Mesodermal cell (in vitro differentiated cells): ENCODE measurements around the gene RFK.

ENCODE experiments used
- H3K27ac ChIP-seq: 2 replicates; pipeline ENCODE4 v1.7.0; 2013; ENCODE audit warnings: mild to moderate bottlenecking, low read depth, low read length, moderate library complexity; ENCODE audit not compliant: severe bottlenecking
- H3K36me3 ChIP-seq: 2 replicates; pipeline ENCODE4 v1.7.1; 2013; ENCODE audit warnings: mild to moderate bottlenecking, low read length, moderate library complexity; ENCODE audit not compliant: control insufficient read depth, insufficient read depth
- H3K4me1 ChIP-seq: one replicate; pipeline ENCODE4 v1.7.1; 2013; ENCODE audit warnings: mild to moderate bottlenecking, low read length; ENCODE audit not compliant: insufficient read depth, control insufficient read depth, poor library complexity, severe bottlenecking
- H3K4me3 ChIP-seq: 2 replicates; pipeline ENCODE4 v1.7.0; 2013; ENCODE audit warnings: low read length, control low read depth, mild to moderate bottlenecking; ENCODE audit not compliant: insufficient read depth, poor library complexity, severe bottlenecking; ENCODE audit errors: extremely low read depth
- H3K9me3 ChIP-seq: 2 replicates; pipeline ENCODE4 v1.7.1; 2013; ENCODE audit warnings: mild to moderate bottlenecking, low read length, moderate library complexity; ENCODE audit not compliant: control insufficient read depth
- WGBS, 2 experiments: methylation state at CpG; one replicate each; pipeline ENCODE4 v1.1.5; 2013; ENCODE audit warnings: missing lambda C conversion rate in 2 of 2; ENCODE audit not compliant: insufficient coverage in 2 of 2; 5-methylcytosine and 5-hydroxymethylcytosine counted together

RFK gene

DNA sequence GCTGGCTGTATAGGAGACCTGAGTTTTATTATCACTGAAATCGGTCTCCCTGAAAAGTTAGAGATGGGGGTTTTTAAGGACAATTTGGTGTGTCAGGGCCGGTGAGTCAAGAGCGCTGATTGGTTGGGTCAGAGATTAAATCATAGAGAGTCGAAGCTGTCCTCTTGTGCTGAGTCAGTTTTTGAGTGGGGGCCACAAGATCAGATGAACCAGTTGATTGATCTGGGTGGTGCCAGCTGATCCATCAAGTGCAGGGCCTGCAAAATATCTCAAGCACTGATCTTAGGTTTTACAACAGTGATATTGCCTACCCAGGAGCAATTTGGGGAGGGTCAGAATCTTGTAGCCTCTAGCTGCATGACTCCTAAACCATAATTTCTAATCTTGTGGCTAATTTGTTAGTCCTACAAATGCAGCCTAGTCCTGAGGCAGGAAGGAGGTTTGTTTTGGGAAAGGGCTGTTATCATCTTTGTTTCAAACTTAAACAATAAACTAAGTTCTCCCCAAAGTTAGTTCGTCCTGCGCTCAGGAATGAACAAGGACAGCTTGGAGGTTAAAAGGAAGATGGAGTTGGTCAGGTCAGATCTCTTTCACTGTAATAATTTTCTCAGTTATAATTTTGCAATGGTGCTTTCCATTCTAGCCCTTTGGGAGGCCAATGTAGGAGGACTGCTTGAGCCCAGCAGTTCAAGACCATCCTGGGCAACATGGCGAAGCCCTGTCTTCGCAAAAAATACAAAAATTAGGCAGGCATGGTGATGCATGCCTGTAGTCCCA, 31.6 kb upstream of the RFK start:
- Histone ChIP-seq H3K27ac (no peak overlapping the region), H3K4me3 (no peak overlapping the region), H3K4me1 (no peaks in the 10 kb centered on the region), H3K9me3 (no peaks in the 10 kb centered on the region), H3K36me3 (no peaks in the 10 kb centered on the region)
- WGBS, 2 experiments = 90 to 97% methylated on average over 6 of the region's 8 CpGs

DNA sequence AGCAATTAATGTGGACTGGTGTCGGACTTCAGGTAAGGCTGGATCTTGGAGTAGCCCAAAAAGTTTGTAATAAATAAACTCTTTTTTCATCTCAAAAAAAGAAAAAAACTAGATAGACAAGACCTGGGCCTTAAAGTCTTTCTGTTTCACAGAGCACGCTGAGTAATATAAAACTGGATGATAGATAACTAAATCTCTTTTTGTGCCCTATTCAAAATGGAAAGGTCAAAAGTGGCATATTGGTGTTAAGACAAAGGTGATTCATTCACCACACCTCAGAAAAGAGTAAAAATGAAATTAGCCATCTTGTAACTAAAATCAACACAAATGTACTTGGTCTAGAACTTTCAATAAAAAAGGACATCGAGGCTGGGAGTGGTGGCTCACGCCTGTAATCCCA, 30.3 kb upstream of the RFK start:
- no peak overlapping the region for H3K4me3 ChIP-seq
- H3K9me3 ChIP-seq = no peaks in the 10 kb centered on the region
- H3K36me3 ChIP-seq = no peaks in the 10 kb centered on the region
- H3K27ac ChIP-seq = no peak overlapping the region
- H3K4me1 ChIP-seq = no peaks in the 10 kb centered on the region
- WGBS, 2 experiments = 96 to 100% methylated on average over 2 to 3 of the region's 4 CpGs

DNA sequence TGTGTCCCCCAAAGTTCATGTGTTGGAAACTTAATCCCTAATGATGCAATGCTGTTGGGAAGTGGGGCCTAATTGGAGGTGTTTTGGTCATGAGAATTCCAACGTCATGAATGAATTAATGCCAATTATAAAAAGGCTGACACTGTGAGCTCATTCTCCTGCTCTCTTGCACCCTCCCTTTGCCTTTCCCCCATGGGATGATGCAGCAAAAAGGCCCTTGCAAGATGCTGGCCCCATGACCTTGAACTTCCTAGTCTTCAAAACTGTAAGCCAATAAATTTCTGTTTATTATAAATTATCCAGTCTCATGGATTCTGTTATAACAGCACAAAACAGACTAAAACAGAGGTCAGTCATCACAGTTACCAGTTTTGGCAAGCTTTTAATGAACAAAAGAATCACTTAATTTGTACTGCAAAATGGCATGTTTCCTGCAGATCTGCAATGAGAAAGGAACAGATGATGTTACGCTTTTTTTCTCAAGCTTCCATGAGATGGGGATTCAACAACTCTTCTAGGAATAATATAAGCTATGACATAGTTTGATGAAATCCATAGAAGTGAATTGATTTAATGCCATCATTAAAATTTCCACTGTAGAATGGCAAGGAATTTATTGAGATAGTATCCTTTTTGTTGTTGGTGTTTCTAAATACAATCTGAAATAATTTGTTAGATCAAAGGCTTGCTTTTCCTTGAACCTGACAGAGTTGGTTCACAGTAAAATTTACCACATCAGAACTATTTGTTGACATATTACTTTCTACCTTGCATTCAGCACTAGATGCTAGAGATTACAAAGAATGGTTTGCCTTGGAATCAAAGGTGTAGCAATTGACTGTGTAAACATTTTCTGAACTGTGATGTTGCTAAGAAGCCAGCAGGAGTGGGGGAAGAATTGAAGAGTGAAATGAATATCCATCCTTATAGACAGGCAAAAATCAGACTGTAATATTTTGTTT, 29.3 kb upstream of the RFK start:
- Histone ChIP-seq H3K27ac (no peak overlapping the region), H3K4me1 (no peaks in the 10 kb centered on the region), H3K36me3 (no peaks in the 10 kb centered on the region), H3K9me3 (no peaks in the 10 kb centered on the region), H3K4me3 (no peak overlapping the region)
- WGBS, 2 experiments = 50% methylated on average over 2 of the region's 2 CpGs; no CpG with 5 or more reads in 1 of the 2 experiments

DNA sequence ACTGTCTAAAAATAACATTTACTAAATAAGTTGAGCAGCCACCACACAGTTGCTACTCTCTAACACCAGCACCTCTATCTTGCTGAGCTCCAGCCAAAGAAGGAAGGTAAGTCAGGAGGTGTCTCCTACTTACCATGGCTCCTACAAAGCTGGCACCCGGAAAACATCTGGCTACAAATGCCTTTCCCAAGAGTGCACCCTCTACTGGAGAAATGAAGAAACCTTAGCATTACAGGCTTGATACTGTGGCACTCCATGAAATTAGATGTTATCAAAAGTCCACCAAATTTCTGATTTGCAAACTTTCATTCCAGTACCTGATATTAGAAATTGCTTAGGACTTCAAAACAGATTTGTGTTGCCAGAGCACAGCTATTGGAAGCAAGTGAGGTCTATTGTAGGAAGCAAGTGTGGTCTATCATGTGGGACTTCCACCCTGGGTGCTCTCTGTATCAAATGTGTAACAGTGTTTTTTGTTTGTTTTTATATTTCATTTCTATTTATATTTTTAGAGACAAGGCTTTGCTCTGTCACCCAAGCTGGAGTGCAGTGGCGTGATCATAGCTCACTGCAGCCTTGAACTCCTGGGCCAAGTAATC, 25.7 kb upstream of the RFK start:
- Histone ChIP-seq H3K27ac (no peak overlapping the region), H3K4me3 (no peak overlapping the region), H3K4me1 (no peaks in the 10 kb centered on the region), H3K9me3 (no peaks in the 10 kb centered on the region), H3K36me3 (no peaks in the 10 kb centered on the region)
- 60% methylated on average over 1 of the region's 2 CpGs; no CpG with 5 or more reads in 1 of the 2 experiments for WGBS, 2 experiments

DNA sequence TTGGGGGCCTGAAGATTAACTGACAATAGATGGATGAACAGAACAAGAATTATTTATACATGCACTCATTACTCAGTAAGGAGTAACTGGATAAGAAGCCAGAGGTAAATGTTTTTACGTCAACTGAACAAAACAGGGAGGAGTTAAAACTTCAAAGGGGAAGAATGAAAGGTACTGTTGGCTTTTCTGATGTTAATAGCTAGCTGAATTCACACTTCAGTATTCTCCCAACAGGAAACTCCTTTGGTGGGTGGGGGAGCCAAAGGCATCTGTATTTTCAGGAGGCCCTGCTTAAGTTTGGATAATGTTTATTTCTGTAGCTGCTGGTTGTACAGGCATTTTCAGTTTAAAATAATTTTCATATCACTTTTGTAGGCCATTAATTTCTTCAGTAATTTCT, 23.2 kb upstream of the RFK start:
- no CpG with 5 or more reads among the region's 1 CpG for WGBS, 2 experiments
- H3K4me3 ChIP-seq = no peak overlapping the region
- no peak overlapping the region for H3K27ac ChIP-seq
- no peaks in the 10 kb centered on the region for H3K36me3 ChIP-seq
- peaks cover 14% of the 10 kb centered on the region for H3K9me3 ChIP-seq
- H3K4me1 ChIP-seq = no peaks in the 10 kb centered on the region

DNA sequence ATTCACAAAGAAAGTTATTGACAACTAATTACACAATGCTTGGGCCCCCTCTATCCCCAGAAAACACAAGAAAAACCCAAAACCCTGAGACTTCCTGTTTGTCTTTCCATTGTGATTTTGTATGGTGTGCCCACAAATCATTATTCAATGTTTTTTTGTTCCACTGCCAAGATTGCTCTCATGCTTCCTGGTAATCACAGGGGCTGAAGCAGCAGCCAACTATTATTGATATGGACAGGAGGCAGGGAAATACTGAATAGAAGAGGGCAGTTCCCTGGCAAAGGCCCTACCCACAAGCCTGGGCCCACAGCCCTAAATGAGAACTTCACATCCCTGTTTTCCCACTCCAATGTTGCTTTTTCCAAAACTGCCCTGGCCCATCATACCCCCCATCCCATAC, 21.5 kb upstream of the RFK start:
- H3K9me3 ChIP-seq = peaks cover 14% of the 10 kb centered on the region
- H3K36me3 ChIP-seq = no peaks in the 10 kb centered on the region
- no peak overlapping the region for H3K4me3 ChIP-seq
- H3K27ac ChIP-seq = no peak overlapping the region
- H3K4me1 ChIP-seq = no peaks in the 10 kb centered on the region

DNA sequence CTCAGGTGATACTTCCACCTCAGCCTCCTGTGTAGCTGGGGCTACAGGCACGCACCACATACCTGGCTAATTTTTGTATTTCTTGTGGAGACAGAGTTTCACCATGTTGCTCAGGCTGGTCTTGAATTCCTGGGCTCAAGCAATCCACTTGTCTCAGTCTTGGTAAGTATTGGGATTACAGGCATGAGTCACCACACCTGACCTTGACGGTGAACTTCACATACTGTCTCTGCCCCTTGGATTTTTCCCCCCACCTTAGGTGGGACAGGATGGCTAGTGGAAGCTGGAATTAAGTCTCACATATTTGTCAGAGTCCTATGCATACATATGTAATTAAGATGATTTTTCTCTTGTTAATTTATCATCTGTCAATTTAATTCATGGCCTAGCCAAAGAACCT, 20.9 kb upstream of the RFK start:
- Histone ChIP-seq H3K27ac (no peak overlapping the region), H3K9me3 (peaks cover 14% of the 10 kb centered on the region), H3K36me3 (no peaks in the 10 kb centered on the region), H3K4me1 (no peaks in the 10 kb centered on the region), H3K4me3 (no peak overlapping the region)
- WGBS, 2 experiments = 100% methylated on average over 1 of the region's 2 CpGs

DNA sequence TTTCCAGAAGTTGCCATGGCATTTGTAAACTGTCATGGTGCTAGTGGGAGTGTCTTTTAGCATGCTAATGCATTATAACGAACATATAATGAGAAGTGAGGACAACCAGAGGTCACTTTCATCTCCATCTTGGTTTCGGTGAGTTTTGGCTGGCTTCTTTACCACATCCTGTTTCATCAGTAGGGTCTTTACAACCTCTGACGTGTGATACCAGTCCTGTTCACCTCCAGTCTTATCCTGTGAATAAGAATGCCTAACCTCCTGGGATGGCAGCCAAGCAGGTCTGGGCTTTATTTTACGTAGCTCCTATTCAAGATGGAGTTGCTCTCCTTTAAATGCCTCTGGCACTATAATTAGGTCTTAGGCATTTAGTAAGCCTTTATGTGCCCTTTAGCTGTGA, 20.4 kb upstream of the RFK start:
- Histone ChIP-seq H3K4me1 (no peaks in the 10 kb centered on the region), H3K27ac (no peak overlapping the region), H3K36me3 (no peaks in the 10 kb centered on the region), H3K4me3 (no peak overlapping the region), H3K9me3 (peaks cover 14% of the 10 kb centered on the region)
- 82 to 87% methylated on average over 3 to 4 of the region's 4 CpGs for WGBS, 2 experiments

DNA sequence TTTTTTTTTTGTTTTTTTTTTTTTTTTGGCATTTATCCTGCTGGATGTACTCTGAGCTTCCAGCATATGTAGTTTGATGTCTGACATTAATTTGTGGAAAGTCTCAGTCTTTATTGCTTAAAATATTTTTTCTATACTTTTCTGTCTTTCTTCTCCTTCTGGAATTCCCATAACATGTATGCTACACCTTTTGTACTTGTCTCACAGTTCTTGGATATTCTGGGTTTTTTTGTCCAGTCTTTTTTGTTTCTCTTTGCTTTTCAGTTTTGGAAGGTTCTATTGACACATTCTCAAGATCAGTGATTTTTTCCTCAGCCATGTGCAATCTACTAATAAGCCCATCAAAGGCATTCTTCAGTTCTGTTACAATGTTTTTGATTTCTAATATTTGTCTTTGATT, 19.4 kb upstream of the RFK start:
- Histone ChIP-seq H3K36me3 (no peaks in the 10 kb centered on the region), H3K4me3 (no peak overlapping the region), H3K4me1 (no peaks in the 10 kb centered on the region), H3K9me3 (peaks cover 14% of the 10 kb centered on the region), H3K27ac (no peak overlapping the region)

DNA sequence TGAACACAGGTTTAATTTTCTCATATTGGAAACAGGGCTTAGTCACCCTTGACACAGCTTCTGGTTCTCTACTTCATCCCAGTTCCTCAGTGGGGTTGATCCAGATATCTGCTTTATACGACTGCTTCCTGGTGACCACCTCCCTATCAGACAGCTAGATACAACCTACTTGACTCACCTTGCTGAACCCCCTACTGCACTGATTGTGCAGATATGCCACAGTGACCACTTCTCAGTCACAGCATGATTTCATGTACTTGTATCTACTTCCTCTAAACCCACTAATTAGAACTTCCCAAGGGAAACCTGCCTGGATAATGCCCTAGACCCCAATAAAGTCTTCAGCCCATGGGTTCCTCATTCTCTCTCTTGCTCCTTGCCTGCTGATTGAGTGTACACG, 18.4 kb upstream of the RFK start:
- no peaks in the 10 kb centered on the region for H3K4me1 ChIP-seq
- H3K9me3 ChIP-seq = peaks cover 14% of the 10 kb centered on the region
- no peak overlapping the region for H3K27ac ChIP-seq
- WGBS, 2 experiments = 87 to 100% methylated on average over 1 of the region's 2 CpGs
- no peaks in the 10 kb centered on the region for H3K36me3 ChIP-seq
- H3K4me3 ChIP-seq = no peak overlapping the region

DNA sequence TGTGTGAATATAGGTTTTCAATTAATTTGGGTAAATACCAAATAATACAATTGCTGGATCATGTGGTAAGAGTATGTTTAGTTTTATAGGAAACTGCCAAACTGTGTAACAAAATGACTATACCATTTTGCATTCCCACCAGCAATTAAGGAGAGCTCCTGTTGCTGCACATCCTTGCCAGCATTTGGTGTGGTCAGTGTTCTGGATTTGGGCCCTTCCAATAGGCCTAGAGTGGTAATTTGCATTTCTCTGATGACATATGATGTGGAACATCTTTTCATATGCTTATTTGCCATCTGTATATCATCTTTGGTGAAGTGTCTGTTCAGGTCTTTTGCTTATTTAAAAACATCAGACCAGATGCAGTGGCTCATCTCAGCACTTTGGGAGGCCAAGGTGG, 11.6 kb upstream of the RFK start:
- Histone ChIP-seq H3K4me3 (no peak overlapping the region), H3K9me3 (no peaks in the 10 kb centered on the region), H3K36me3 (no peaks in the 10 kb centered on the region), H3K4me1 (no peaks in the 10 kb centered on the region), H3K27ac (no peak overlapping the region)
